HT-29 (cell line): ENCODE measurements around the gene OPN1LW. TPM values are rescaled to one million over a fixed set of nuclear protein-coding genes. Genes with fewer than 3 reads are reported as not detected.

Experiments
- total RNA-seq: library from RNA; depleted of rRNA; stranded (reverse); fragments of >200 nt; shearing (Covaris generic); gene quantifications from 2 replicates; pipeline ENCODE4 v1.2.3, GENCODE V29; 2014; rRNA removed

The OPN1LW gene
- total RNA-seq, 1 experiment from 2014 or later: not detected

Other genes with a start within 250 kb of the OPN1LW start
- not detected in 2 replicates for gene AVPR2, start 239.6 kb upstream of the OPN1LW start, total RNA-seq
- 3.4 and 6.5 TPM in 2 replicates for gene ARHGAP4, start 218.0 kb upstream of the OPN1LW start, total RNA-seq
- 304 and 321 TPM in 2 replicates for gene NAA10, start 209.2 kb upstream of the OPN1LW start, total RNA-seq
- gene RENBP, start 199.6 kb upstream of the OPN1LW start, total RNA-seq: 0.08 and 0.91 TPM in 2 replicates
- gene HCFC1, start 172.4 kb upstream of the OPN1LW start, total RNA-seq: 106 and 124 TPM in 2 replicates
- 21.4 and 23.4 TPM in 2 replicates for gene TMEM187, start 171.5 kb upstream of the OPN1LW start, total RNA-seq
- gene IRAK1, start 124.3 kb upstream of the OPN1LW start, total RNA-seq: 536 and 557 TPM in 2 replicates
- gene MECP2, start 46.5 kb upstream of the OPN1LW start, total RNA-seq: 41.6 and 52.9 TPM in 2 replicates
- gene OPN1MW, start 38.4 kb downstream of the OPN1LW start, total RNA-seq: not detected in 2 replicates
- gene OPN1MW2, start 75.5 kb downstream of the OPN1LW start, total RNA-seq: not detected in 2 replicates
- gene OPN1MW3, start 113.3 kb downstream of the OPN1LW start, total RNA-seq: not detected in 2 replicates
- gene TEX28, start 150.9 kb downstream of the OPN1LW start, total RNA-seq: not detected in 2 replicates
- not detected in 2 replicates for gene TKTL1, start 151.6 kb downstream of the OPN1LW start, total RNA-seq
- gene FLNA, start 230.4 kb downstream of the OPN1LW start, total RNA-seq: 482 and 516 TPM in 2 replicates
- 70.5 and 87.0 TPM in 2 replicates for gene EMD, start 235.1 kb downstream of the OPN1LW start, total RNA-seq